ENCODE data around the gene TBC1D24. TPM values are rescaled to one million over a fixed set of nuclear protein-coding genes. Genes with fewer than 3 reads are reported as not detected.

TBC1D24 gene
- total RNA-seq, 3 donors from 2014 or later: 8.8 to 22.0 (median 16.7) TPM

GRCh38 chr16:2459647-2460390 is 15.1 kb upstream of the TBC1D24 start, which contains the start of gene TEDC2:
TEDC2 (plus strand) TSS chr16:2460109; CDS start chr16:2460145, 36 bp downstream.
- TF ChIP-seq CTCF (IDR thresholded peaks at IDR 0.05) (no peak), POLR2AphosphoS5 (IDR thresholded peaks at IDR 0.05) (peak in 1 of 3 donors; percentile 30)
- peak within 1 kb of the TSS; percentile 52 to 78 (median 61) for H3K4me3 ChIP-seq
- intact Hi-C loops (cut with DNase I; ENCODE audit: low total_unique reads): no loop called here
- H3K9me3 ChIP-seq: no peaks in the 10 kb centered on the region
- peak within 1 kb of the TSS; percentile 12 to 41 for H3K27ac ChIP-seq
- H3K36me3 ChIP-seq: no peaks in the 10 kb centered on the region
- DNase-seq (ENCODE audit: low spot score in 2 of 2): peak; percentile 94
- peaks cover 0 to 4% of the 10 kb centered on the region in 2 donors for H3K4me1 ChIP-seq
- H3K27me3 ChIP-seq: no peaks in the 10 kb centered on the region

- Histone ChIP-seq H3K4me3 (peak overlapping the region; percentile 52 to 78 (median 61)), H3K27ac (no peak overlapping the region)
- no peak for TF ChIP-seq POLR2AphosphoS5 (IDR thresholded peaks at IDR 0.05)
- no peak for TF ChIP-seq CTCF (IDR thresholded peaks at IDR 0.05)
- no peak for TF ChIP-seq POLR2A (IDR thresholded peaks at IDR 0.05)
Measured at GRCh38 chr16:2460391-2460713, 14.6 kb upstream of the TBC1D24 start.

GRCh38 chr16:2460916-2461315 is 14.0 kb upstream of the TBC1D24 start:
- peaks cover 0 to 4% of the 10 kb centered on the region in 2 donors for H3K4me1 ChIP-seq
- no peak for DNase-seq (ENCODE audit: low spot score in 2 of 2)
- H3K36me3 ChIP-seq: no peaks in the 10 kb centered on the region
- TF ChIP-seq POLR2AphosphoS5 (IDR thresholded peaks at IDR 0.05) (no peak), CTCF (IDR thresholded peaks at IDR 0.05) (no peak), POLR2A (IDR thresholded peaks at IDR 0.05) (no peak)
- H3K27ac ChIP-seq: no peak overlapping the region
- H3K4me3 ChIP-seq: no peak overlapping the region
- intact Hi-C loops (cut with DNase I; ENCODE audit: low total_unique reads): no loop called here
- no peaks in the 10 kb centered on the region for H3K27me3 ChIP-seq
- H3K9me3 ChIP-seq: no peaks in the 10 kb centered on the region

More at GRCh38 chr16:2460391-2460713, 14.6 kb upstream of the TBC1D24 start:
- H3K36me3 ChIP-seq: no peaks in the 10 kb centered on the region
- H3K27me3 ChIP-seq: no peaks in the 10 kb centered on the region
- peaks cover 0 to 4% of the 10 kb centered on the region in 2 donors for H3K4me1 ChIP-seq
- H3K9me3 ChIP-seq: no peaks in the 10 kb centered on the region
- intact Hi-C loops (cut with DNase I; ENCODE audit: low total_unique reads): no loop called here
- DNase-seq (ENCODE audit: low spot score in 2 of 2): no peak

GRCh38 chr16:2462031-2462866 is 12.7 kb upstream of the TBC1D24 start:
- Histone ChIP-seq H3K4me1 (peaks cover 0 to 4% of the 10 kb centered on the region in 2 donors), H3K27me3 (no peaks in the 10 kb centered on the region), H3K36me3 (no peaks in the 10 kb centered on the region), H3K9me3 (no peaks in the 10 kb centered on the region), H3K27ac (no peak overlapping the region), H3K4me3 (no peak overlapping the region)
- intact Hi-C loops (cut with DNase I; ENCODE audit: low total_unique reads): no loop called here
- no peak for TF ChIP-seq CTCF (IDR thresholded peaks at IDR 0.05)
- TF ChIP-seq POLR2A (IDR thresholded peaks at IDR 0.05): no peak
- no peak for TF ChIP-seq POLR2AphosphoS5 (IDR thresholded peaks at IDR 0.05)
- DNase-seq (ENCODE audit: low spot score in 2 of 2): no peak

GRCh38 chr16:2464333-2464732 is 10.6 kb upstream of the TBC1D24 start:
- peaks cover 0 to 11% of the 10 kb centered on the region in 2 donors for H3K4me1 ChIP-seq
- H3K27ac ChIP-seq: no peak overlapping the region
- no peaks in the 10 kb centered on the region for H3K9me3 ChIP-seq
- H3K36me3 ChIP-seq: no peaks in the 10 kb centered on the region
- no peak for TF ChIP-seq POLR2AphosphoS5 (IDR thresholded peaks at IDR 0.05)
- TF ChIP-seq CTCF (IDR thresholded peaks at IDR 0.05): no peak
- no peak for TF ChIP-seq POLR2A (IDR thresholded peaks at IDR 0.05)
- DNase-seq (ENCODE audit: low spot score in 2 of 2): no peak
- H3K27me3 ChIP-seq: no peaks in the 10 kb centered on the region
- intact Hi-C loops (cut with DNase I; ENCODE audit: low total_unique reads): no loop called here
- no peak overlapping the region for H3K4me3 ChIP-seq

Data from breast epithelium (tissue), 4 donors.